PFSK-1 (cell line): ENCODE data around the gene PGLYRP2.

Experiments used
- FOXP2 ChIP-seq: optimal IDR thresholded peaks from 2 replicates; pipeline ENCODE3; 2011; ENCODE audit warnings: borderline replicate concordance, control low read depth, inconsistent platforms; ENCODE audit not compliant: insufficient read depth; ENCODE audit errors: extremely low read length, extremely low read depth
- POLR2AphosphoS5 ChIP-seq: IDR thresholded peaks from 2 replicates; pipeline ENCODE4 v1.6.1; 2012; ENCODE audit warnings: low read depth, mild to moderate bottlenecking, control low read depth, low read length, moderate library complexity
- SIN3A ChIP-seq: IDR thresholded peaks from 2 replicates; pipeline ENCODE4 v1.6.1; 2012; ENCODE audit warnings: mild to moderate bottlenecking, low read length, moderate library complexity, borderline replicate concordance; ENCODE audit not compliant: insufficient read depth
- TAF1 ChIP-seq: IDR thresholded peaks from 2 replicates; pipeline ENCODE4 v1.6.1; 2012; ENCODE audit warnings: low read length, control low read depth, borderline replicate concordance; ENCODE audit not compliant: insufficient read depth
- TF ChIP-seq, protein P1 (sequence below), 2 experiments: IDR thresholded peaks; 2 replicates each; pipeline versions ENCODE4 v1.6.1 to v1.8.0; 2011 to 2012; ENCODE audit warnings: low read depth in 2 of 2, low read length in 2 of 2, control low read depth in 1 of 2, inconsistent platforms in 1 of 2, mild to moderate bottlenecking in 1 of 2, moderate library complexity in 1 of 2; ENCODE audit not compliant: insufficient read depth in 1 of 2

DNA sequence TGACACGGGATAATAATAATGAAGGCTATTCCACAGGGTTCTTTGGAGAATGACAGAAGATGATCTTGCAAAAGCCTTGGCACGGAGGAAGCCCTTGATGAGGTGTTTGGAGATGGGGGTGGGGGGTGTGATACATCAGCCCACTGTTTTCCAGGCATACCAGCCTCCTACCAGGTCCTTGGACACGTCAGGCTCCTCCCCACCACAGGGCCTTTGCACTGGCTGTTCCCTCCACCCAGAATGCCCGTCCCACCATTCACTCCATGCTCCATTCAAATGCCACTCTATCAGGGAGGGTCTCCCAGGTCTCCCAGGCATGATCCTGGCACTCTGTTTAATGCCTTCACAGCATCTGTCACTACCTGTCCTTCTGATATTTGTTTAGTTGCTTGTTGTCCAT lies 32.2 kb downstream of the PGLYRP2 start:
- no peak for TF ChIP-seq POLR2AphosphoS5
- TF ChIP-seq TAF1 = no peak
- TF ChIP-seq, protein P1, sequence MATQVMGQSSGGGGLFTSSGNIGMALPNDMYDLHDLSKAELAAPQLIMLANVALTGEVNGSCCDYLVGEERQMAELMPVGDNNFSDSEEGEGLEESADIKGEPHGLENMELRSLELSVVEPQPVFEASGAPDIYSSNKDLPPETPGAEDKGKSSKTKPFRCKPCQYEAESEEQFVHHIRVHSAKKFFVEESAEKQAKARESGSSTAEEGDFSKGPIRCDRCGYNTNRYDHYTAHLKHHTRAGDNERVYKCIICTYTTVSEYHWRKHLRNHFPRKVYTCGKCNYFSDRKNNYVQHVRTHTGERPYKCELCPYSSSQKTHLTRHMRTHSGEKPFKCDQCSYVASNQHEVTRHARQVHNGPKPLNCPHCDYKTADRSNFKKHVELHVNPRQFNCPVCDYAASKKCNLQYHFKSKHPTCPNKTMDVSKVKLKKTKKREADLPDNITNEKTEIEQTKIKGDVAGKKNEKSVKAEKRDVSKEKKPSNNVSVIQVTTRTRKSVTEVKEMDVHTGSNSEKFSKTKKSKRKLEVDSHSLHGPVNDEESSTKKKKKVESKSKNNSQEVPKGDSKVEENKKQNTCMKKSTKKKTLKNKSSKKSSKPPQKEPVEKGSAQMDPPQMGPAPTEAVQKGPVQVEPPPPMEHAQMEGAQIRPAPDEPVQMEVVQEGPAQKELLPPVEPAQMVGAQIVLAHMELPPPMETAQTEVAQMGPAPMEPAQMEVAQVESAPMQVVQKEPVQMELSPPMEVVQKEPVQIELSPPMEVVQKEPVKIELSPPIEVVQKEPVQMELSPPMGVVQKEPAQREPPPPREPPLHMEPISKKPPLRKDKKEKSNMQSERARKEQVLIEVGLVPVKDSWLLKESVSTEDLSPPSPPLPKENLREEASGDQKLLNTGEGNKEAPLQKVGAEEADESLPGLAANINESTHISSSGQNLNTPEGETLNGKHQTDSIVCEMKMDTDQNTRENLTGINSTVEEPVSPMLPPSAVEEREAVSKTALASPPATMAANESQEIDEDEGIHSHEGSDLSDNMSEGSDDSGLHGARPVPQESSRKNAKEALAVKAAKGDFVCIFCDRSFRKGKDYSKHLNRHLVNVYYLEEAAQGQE (IDR thresholded peaks at IDR 0.05; ENCODE audit: insufficient read depth in 1 of 2, low read depth in 2 of 2, low read length in 2 of 2) = no peak
- TF ChIP-seq SIN3A = no peak
- TF ChIP-seq FOXP2 = no peak
